K562 (cell line): Measurements from ENCODE around the gene ADAMTS10. TPM values are rescaled to one million over a fixed set of nuclear protein-coding genes. Genes with fewer than 3 reads are reported as not detected.

ENCODE experiments used
- ATAC-seq: fragments of 200-7000 bp; cut with Tn5 transposase; 3 replicates; pipeline ENCODE4 v1.9.1; 2020; ENCODE audit warnings: moderate library complexity
- BruUV-seq: library from RNA; stranded (reverse); fragments of 400-500 nt; replicated peaks from 2 replicates; lab custom pipeline; 2021; lab: Mats Ljungman, UMichigan
- CTCF ChIA-PET: fragments of 300-600 bp; formaldehyde crosslinking; extraction: SDS; loops from one replicate; lab custom pipeline; 2021; ENCODE audit warnings: low intra/inter-chr PET ratio; lab: Yijun Ruan, JAX
- POLR2A ChIA-PET: fragments of 300-600, 350-650 bp; sonication (Branson Sonifier 250); formaldehyde crosslinking; extraction: SDS; loops from one replicate; lab custom pipeline; 2021; ENCODE audit warnings: antibody characterized with exemption, inconsistent platforms; lab: Yijun Ruan, JAX
- DNase-seq, 4 experiments: peaks; one replicate each; pipeline versions ENCODE4 v3.0.0 to v3.0.0-alpha.2; 2011 to 2018; ENCODE audit warnings: low spot score in 3 of 4, mixed read lengths in 3 of 4; ENCODE audit errors: extremely low read depth in 1 of 4
- FAIRE-seq: peaks from 2 replicates; lab custom pipeline; 2011; peaks lifted over from hg19 to GRCh38; lab: Jason Lieb, UNC
- H2AFZ ChIP-seq: 2 replicates; pipeline ENCODE4 v1.6.0; 2011; ENCODE audit warnings: low read depth, low read length, control low read depth, inconsistent platforms
- H3K27ac ChIP-seq: fragments of 200-600 bp; 3 replicates; pipeline ENCODE4 v1.8.0; 2011; ENCODE audit warnings: low read depth, mild to moderate bottlenecking, control low read depth, inconsistent platforms, low read length, moderate library complexity, mixed read lengths; ENCODE audit errors: extremely low read depth
- H3K27me3 ChIP-seq, 2 experiments: fragments of 300-600 bp in 1 of 2; 2 replicates in 1 of 2; 3 replicates in 1 of 2; pipeline versions ENCODE4 v1.6.0 to v1.8.0; 2011; ENCODE audit warnings: inconsistent platforms in 2 of 2, low read length in 2 of 2, mild to moderate bottlenecking in 1 of 2, mixed read lengths in 1 of 2, moderate library complexity in 1 of 2; ENCODE audit not compliant: control insufficient read depth in 2 of 2, insufficient read depth in 2 of 2
- H3K36me3 ChIP-seq: fragments of 300-600 bp; 3 replicates; pipeline ENCODE4 v1.8.0; 2011; ENCODE audit warnings: mild to moderate bottlenecking, low read length, inconsistent platforms; ENCODE audit not compliant: control insufficient read depth, insufficient read depth
- H3K4me1 ChIP-seq, 2 experiments: fragments of 200-600 bp in 1 of 2; replicated peaks in 1 of 2; 2 replicates in 1 of 2; 3 replicates in 1 of 2; pipeline versions ENCODE4 v1.5.1 to v1.8.0; 2011; ENCODE audit warnings: inconsistent platforms in 2 of 2, low read length in 2 of 2, mild to moderate bottlenecking in 1 of 2, mixed read lengths in 1 of 2, moderate library complexity in 1 of 2; ENCODE audit not compliant: control insufficient read depth in 2 of 2, insufficient read depth in 2 of 2
- H3K4me2 ChIP-seq: 2 replicates; pipeline ENCODE4 v1.6.1; 2011; ENCODE audit warnings: low read length, control low read depth, inconsistent platforms, mixed read lengths; ENCODE audit not compliant: insufficient read depth
- H3K4me3 ChIP-seq: fragments of 200-600 bp; sonication (generic), shearing (Covaris generic); 2 replicates; pipeline ENCODE4 v1.5.1; 2016; ENCODE audit warnings: control low read depth, inconsistent platforms
- H3K79me2 ChIP-seq: fragments of 200-600 bp; 3 replicates; pipeline ENCODE4 v1.8.0; 2011; ENCODE audit warnings: low read length, inconsistent platforms; ENCODE audit not compliant: control insufficient read depth, insufficient read depth
- H3K9ac ChIP-seq, 2 experiments: 2 replicates each; pipeline versions ENCODE4 v1.6.0 to v1.6.1; 2011; ENCODE audit warnings: low read depth in 2 of 2, low read length in 2 of 2, control low read depth in 1 of 2, inconsistent platforms in 1 of 2, mild to moderate bottlenecking in 1 of 2, mixed read lengths in 1 of 2; ENCODE audit not compliant: insufficient read depth in 1 of 2
- H3K9me1 ChIP-seq: one replicate; pipeline ENCODE4 v1.6.0; 2011; ENCODE audit warnings: inconsistent platforms, mild to moderate bottlenecking, low read length, moderate library complexity; ENCODE audit not compliant: control insufficient read depth, insufficient read depth
- H3K9me3 ChIP-seq: replicated peaks from 2 replicates; pipeline ENCODE4 v1.5.1; 2011; ENCODE audit warnings: low read depth, low read length, inconsistent platforms; ENCODE audit not compliant: control insufficient read depth, insufficient read depth
- H4K20me1 ChIP-seq: replicated peaks from 2 replicates; pipeline ENCODE4 v1.6.1; 2011; ENCODE audit warnings: low read length, inconsistent platforms, mixed read lengths; ENCODE audit not compliant: control insufficient read depth, insufficient read depth
- BACH1 ChIP-seq: fragments of 200-800 bp; sonication (Bioruptor generic); IDR thresholded peaks from 2 replicates; pipeline ENCODE4 v1.6.1; 2016; ENCODE audit warnings: missing genetic modification characterization, missing compliant biosample characterization
- ILF3 ChIP-seq: fragments of 450-650 bp; IDR thresholded peaks from 2 replicates; pipeline ENCODE4 v1.6.1; 2018; ENCODE audit warnings: antibody characterized with exemption, mild to moderate bottlenecking, moderate library complexity, borderline replicate concordance
- ZNF239 ChIP-seq: fragments of 250-450 bp; sonication (Bioruptor Pico); IDR thresholded peaks from 2 replicates; pipeline ENCODE4 v1.4.0; 2020; ENCODE audit warnings: mild to moderate bottlenecking
- WGBS: fragments of 100-300 bp; shearing (Covaris generic); methylation state at CpG from one replicate; pipeline ENCODE4 v1.1.6; 2016; ENCODE audit warnings: low coverage, mixed read lengths; ENCODE audit not compliant: insufficient coverage; ENCODE audit errors: missing lambda C conversion rate; 5-methylcytosine and 5-hydroxymethylcytosine counted together
- in situ Hi-C: fragments of 300-500 bp; cut with MboI; formaldehyde crosslinking; loops from 4 replicates; pipeline ENCODE4 v1.15.0; 2018; ENCODE audit warnings: inconsistent platforms, mixed read lengths
- intact Hi-C: fragments of 100-400 bp; cut with micrococcal nuclease; formaldehyde crosslinking; loops from 2 replicates; pipeline ENCODE4 v1.14.2; 2022
- polyA plus RNA-seq, 8 experiments: library from polyadenylated mRNA; depleted of rRNA in 4 of 8; stranded (reverse) in 5 of 8; unstranded in 3 of 8; fragments of >200 nt; fragmentation: Nextera tagmentation in 2 of 8; fragmentation: Illumina TruSeq in 1 of 8; extraction: Ambion mirVana in 2 of 8; extraction: Trizol in 1 of 8; gene quantifications; 2 replicates each; pipeline versions ENCODE4 v1.2.1 to v1.2.3, GENCODE V29; 2011 to 2014; ENCODE audit warnings: inconsistent platforms in 1 of 8, missing spikeins in 1 of 8
- total RNA-seq, 7 experiments: library from RNA; depleted of rRNA in 6 of 7; stranded (reverse); fragments of >200 nt in 6 of 7; fragmentation: Illumina TruSeq in 2 of 7; extraction: Trizol in 2 of 7; gene quantifications; 2 replicates each; pipeline versions ENCODE4 v1.2.1 to v1.2.3, GENCODE V29; 2011 to 2021; ENCODE audit warnings: low replicate concordance in 1 of 7

ADAMTS10 gene
- total and polyA plus RNA-seq, 9 of the 15 experiments (the other 6 are each of a cell fraction or from before 2014, with no cell fraction given): 0.33 to 1.8 (median 0.57) TPM; not detected in 4

DNA sequence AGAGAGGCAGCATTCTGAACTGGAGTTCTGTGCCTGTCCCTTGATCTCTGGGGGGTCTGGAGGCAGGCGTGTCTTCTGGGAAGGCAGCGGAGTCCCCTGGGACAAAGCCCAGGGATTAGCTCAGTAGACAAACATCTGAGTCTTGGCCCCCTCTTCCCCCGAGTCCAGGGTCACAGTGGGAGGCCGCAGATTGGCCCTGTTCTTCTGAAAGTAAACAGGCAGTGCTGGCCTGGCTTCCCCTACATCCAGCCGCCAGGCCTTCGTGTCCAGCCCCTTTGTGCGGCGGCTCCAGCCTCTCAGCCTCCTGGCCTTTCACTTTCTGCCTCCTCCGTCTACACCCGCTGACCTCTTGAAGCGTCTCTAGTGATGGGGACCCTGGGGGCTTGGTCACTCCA is 20.9 kb upstream of the ADAMTS10 start:
- FAIRE-seq: no peak

DNA sequence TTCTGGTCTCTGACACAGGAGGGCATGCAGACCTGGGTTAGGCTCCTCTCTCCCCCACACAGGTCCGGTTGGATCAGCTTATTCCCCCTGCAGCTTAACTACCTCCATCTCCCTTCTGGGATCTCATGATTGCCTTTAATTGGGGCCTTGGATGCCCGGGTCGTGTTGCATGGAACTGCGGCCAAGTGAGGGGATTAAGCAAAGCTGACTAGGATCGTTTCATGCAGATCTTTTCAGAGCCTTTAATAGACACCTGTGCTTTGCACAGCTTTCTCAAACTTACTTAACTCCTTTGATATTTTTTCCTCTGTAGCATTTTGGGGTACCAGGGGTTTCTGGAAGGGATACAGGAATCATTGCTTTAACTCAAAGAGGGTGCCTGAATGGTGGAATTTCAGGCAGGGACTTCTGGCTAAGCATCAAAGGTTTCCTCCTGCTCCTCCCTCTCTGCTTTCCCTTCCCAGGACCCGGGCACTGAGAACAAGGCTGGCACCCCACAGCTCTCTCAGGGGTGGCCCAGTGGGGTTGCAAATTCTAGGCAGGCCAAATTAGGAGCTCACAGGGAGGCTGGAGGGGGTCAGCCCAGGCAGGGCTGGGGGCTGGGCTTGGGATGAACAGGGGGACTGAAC is 20.4 kb upstream of the ADAMTS10 start:
- TF ChIP-seq ZNF239 (peak; percentile 87), ILF3 (no peak)
- TF ChIP-seq, all 486 proteins: peak for 1
- no peaks in the 10 kb centered on the region for H3K9me3 ChIP-seq
- H4K20me1 ChIP-seq: no peaks in the 10 kb centered on the region
- ChIA-PET POLR2A (interaction anchor here (0.6 kb wide), 1 partner anchor 379 kb away, joined by 3 read pairs; no protein-coding TSS in a partner anchor), CTCF (no interaction called here)
- H3K4me3 ChIP-seq: no peak overlapping the region
- no peaks in the 10 kb centered on the region for H3K4me1 ChIP-seq
- no TSS peak for BruUV-seq
- no peak overlapping the region; a peak in 1 of 4 replicates for H3K9ac ChIP-seq
- H2AFZ ChIP-seq: no peak overlapping the region
- FAIRE-seq (no peak), DNase-seq (no peak), ATAC-seq (no peak)
- no peaks in the 10 kb centered on the region for H3K36me3 ChIP-seq
- H3K79me2 ChIP-seq: no peaks in the 10 kb centered on the region
- intact Hi-C loops (no loop called here), in situ Hi-C loops (no loop called here)
- no peak overlapping the region for H3K27ac ChIP-seq
- H3K4me2 ChIP-seq: no peak overlapping the region
- WGBS: 0% methylated on average over 6 of the region's 6 CpGs
- no peaks in the 10 kb centered on the region for H3K9me1 ChIP-seq
- H3K27me3 ChIP-seq: peaks cover 9 to 27% of the 10 kb centered on the region in 2 experiments; a peak in 3 of 5 replicates

More for the DNA sequence above, 20.9 kb upstream of the ADAMTS10 start:
- ATAC-seq (no peak), DNase-seq (peak in 1 of 4 experiments; percentile 4)
- TF ChIP-seq BACH1: no peak
- H3K36me3 ChIP-seq: no peaks in the 10 kb centered on the region
- H3K27me3 ChIP-seq: peaks cover 8 to 27% of the 10 kb centered on the region in 2 experiments; a peak in 3 of 5 replicates
- 0% methylated on average over 6 of the region's 11 CpGs for WGBS
- no peaks in the 10 kb centered on the region for H3K9me3 ChIP-seq
- H3K4me1 ChIP-seq: no peaks in the 10 kb centered on the region
- no peaks in the 10 kb centered on the region for H3K79me2 ChIP-seq
- H2AFZ ChIP-seq: no peak overlapping the region
- intact Hi-C loops: no loop called here
- CTCF ChIA-PET: no interaction called here
- in situ Hi-C loops: no loop called here
- H4K20me1 ChIP-seq: no peaks in the 10 kb centered on the region
- POLR2A ChIA-PET: interaction anchor here (0.6 kb wide), 1 partner anchor 378 kb away, joined by 3 read pairs; no protein-coding TSS in a partner anchor
- BruUV-seq: no TSS peak
- H3K4me2 ChIP-seq: no peak overlapping the region
- H3K9me1 ChIP-seq: no peaks in the 10 kb centered on the region
- no peak overlapping the region; a peak in 1 of 4 replicates for H3K9ac ChIP-seq
- no peak overlapping the region for H3K4me3 ChIP-seq
- H3K27ac ChIP-seq: no peak overlapping the region
